ENCODE data around the gene PTPRG.

Gene PTPRG

GRCh38 chr3:61597906-61598305 is 36.5 kb downstream of the PTPRG start:
- H3K4me3 ChIP-seq (ENCODE audit: low read length): no peak overlapping the region
- no peak for TF ChIP-seq CTCF (conservative IDR thresholded peaks at IDR 0.05; ENCODE audit: low read depth, low read length)
- no peak for DNase-seq (ENCODE audit: low read depth)

- no peak for TF ChIP-seq CTCF (conservative IDR thresholded peaks at IDR 0.05; ENCODE audit: low read depth, low read length)
- H3K4me3 ChIP-seq (ENCODE audit: low read length): no peak overlapping the region
- no peak for DNase-seq (ENCODE audit: low read depth)
Observed at GRCh38 chr3:61600195-61600594, 38.8 kb downstream of the PTPRG start.

- no peak for DNase-seq (ENCODE audit: low read depth)
- no peak for TF ChIP-seq CTCF (conservative IDR thresholded peaks at IDR 0.05; ENCODE audit: low read depth, low read length)
- H3K4me3 ChIP-seq (ENCODE audit: low read length): no peak overlapping the region
Observed at GRCh38 chr3:61601831-61602230, 40.5 kb downstream of the PTPRG start.

DNA sequence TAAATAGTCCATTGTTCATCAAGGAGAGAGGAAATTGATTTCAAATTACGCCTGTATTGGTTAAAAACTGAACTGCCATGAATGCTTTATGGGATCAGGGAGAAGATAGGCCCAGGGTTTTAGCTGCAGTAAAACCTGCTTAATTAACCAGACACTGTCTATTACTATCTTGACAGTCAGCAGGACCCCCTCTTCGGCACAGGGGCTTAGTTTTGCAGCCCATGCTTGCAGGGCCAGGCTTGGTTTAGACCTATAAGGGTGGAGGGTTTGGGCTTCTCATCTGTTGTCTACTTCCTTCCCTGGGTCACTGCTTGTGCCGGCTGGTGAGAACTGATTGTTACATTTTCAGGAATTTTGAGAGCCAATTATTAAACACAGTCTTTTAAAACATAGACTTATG is 41.1 kb downstream of the PTPRG start:
- TF ChIP-seq CTCF (conservative IDR thresholded peaks at IDR 0.05; ENCODE audit: low read depth, low read length): no peak
- no peak overlapping the region for H3K4me3 ChIP-seq (ENCODE audit: low read length)
- no peak for DNase-seq (ENCODE audit: low read depth)

- H3K4me3 ChIP-seq (ENCODE audit: low read length): no peak overlapping the region
- no peak for TF ChIP-seq CTCF (conservative IDR thresholded peaks at IDR 0.05; ENCODE audit: low read depth, low read length)
- no peak for DNase-seq (ENCODE audit: low read depth)
Observed at GRCh38 chr3:61605589-61606175, 44.3 kb downstream of the PTPRG start.

DNA sequence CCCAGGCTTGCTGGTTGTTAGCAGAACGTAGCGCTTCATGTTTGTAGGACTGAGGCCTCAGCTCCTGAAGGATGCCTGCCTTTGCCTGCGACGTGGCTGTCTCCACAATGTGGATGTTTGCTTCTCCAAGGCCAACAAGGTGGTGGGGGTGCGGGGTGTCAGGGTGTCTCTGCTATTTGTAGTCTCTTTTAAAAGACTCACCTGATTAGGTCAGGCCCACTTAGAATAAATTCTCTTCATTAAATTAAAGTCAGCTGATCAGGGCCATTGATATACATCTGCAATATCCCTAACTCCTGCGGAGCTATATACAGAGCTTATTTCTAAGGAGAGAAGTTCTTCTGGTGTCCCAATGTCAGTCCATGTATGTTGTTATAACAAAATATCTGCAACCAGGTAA is 44.8 kb downstream of the PTPRG start:
- TF ChIP-seq CTCF (conservative IDR thresholded peaks at IDR 0.05; ENCODE audit: low read depth, low read length): no peak
- H3K4me3 ChIP-seq (ENCODE audit: low read length): no peak overlapping the region
- no peak for DNase-seq (ENCODE audit: low read depth)

DNA sequence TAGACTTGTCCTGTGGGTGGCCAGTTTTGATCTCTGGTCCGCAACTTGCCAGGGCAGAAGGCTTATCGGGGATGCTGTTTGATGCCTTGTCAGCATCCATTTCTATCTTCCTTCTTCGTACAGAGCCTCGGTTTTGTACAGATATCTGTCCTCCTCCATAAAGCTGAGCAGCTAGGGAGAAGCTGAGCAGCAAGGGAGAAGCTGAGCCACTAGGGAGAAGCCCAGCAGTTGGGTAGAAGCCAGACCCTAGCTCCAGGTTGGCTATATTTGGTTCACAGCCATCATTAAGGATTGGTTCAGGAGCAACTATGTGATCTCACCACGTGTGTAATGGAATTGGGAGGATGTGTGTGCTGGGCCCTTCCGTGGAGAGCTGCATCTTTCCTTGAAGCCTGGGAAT is 46.7 kb downstream of the PTPRG start:
- TF ChIP-seq CTCF (conservative IDR thresholded peaks at IDR 0.05; ENCODE audit: low read depth, low read length): no peak
- H3K4me3 ChIP-seq (ENCODE audit: low read length): no peak overlapping the region
- DNase-seq (ENCODE audit: low read depth): no peak
